Measurements from ENCODE around the gene ITPR1. TPM values are rescaled to one million over a fixed set of nuclear protein-coding genes. Genes with fewer than 3 reads are reported as not detected.

ITPR1 gene
- total and polyA plus RNA-seq, 2 experiments from 2014 or later: 1.4 to 2.5 TPM

DNA sequence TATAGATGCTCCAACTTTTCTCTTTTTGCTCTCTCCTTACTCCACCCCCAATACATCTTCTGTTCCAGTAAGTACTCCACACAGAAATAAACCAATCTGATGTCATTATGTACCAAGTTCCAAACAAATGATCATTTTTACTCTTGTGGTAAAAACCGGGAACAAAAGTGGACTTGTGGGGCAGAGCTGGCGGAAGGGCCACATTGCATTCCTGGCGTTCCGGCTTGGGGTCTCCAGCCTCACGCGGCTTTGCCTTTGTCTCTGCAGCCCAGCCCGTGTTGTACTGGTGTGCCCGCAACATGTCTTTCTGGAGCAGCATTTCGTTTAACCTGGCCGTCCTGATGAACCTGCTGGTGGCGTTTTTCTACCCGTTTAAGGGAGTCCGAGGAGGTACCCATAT, 301.6 kb downstream of the ITPR1 start:
- H3K4me3 ChIP-seq: no peak overlapping the region
- H3K4me1 ChIP-seq (ENCODE audit: insufficient read depth): no peaks in the 10 kb centered on the region
- no peaks in the 10 kb centered on the region for H3K79me2 ChIP-seq (ENCODE audit: insufficient read depth)
- no peak overlapping the region for H3K4me2 ChIP-seq (ENCODE audit: unreplicated experiment)
- H4K20me1 ChIP-seq (ENCODE audit: insufficient read depth): no peaks in the 10 kb centered on the region
- H3K9me3 ChIP-seq (ENCODE audit: low read depth): no peaks in the 10 kb centered on the region
- no peak overlapping the region for H3K27ac ChIP-seq
- no peaks in the 10 kb centered on the region for H3K27me3 ChIP-seq (replicated peaks; ENCODE audit: insufficient read depth)
- WGBS, 2 experiments (ENCODE audit: low coverage in 1 of 2, low lambda C conversion rate in 2 of 2, missing lambda C conversion rate in 2 of 2): 87 to 90% methylated on average over 13 of the region's 13 CpGs
- DNase-seq: no peak
- TF ChIP-seq EZH2 (IDR thresholded peaks at IDR 0.05; ENCODE audit: insufficient read depth, poor library complexity, severe bottlenecking): no peak
- no peak for TF ChIP-seq EZH2phosphoT487 (IDR thresholded peaks at IDR 0.05; ENCODE audit: insufficient read depth, low read depth)
- no peak overlapping the region for H2AFZ ChIP-seq
- in situ Hi-C loops (cut with MboI): no loop called here
- H3K9ac ChIP-seq: no peak overlapping the region
- no peaks in the 10 kb centered on the region for H3K36me3 ChIP-seq (ENCODE audit: low read depth)
- no peaks in the 10 kb centered on the region for H3K9me2 ChIP-seq (ENCODE audit: insufficient read depth)
- no peaks in the 10 kb centered on the region for H3F3A ChIP-seq (ENCODE audit: insufficient read depth)

- Histone ChIP-seq H3K27me3 (replicated peaks; ENCODE audit: insufficient read depth) (no peaks in the 10 kb centered on the region), H3K79me2 (ENCODE audit: insufficient read depth) (no peaks in the 10 kb centered on the region), H3K27ac (no peak overlapping the region), H3F3A (ENCODE audit: insufficient read depth) (no peaks in the 10 kb centered on the region), H3K36me3 (ENCODE audit: low read depth) (no peaks in the 10 kb centered on the region), H3K9ac (no peak overlapping the region), H3K4me1 (ENCODE audit: insufficient read depth) (no peaks in the 10 kb centered on the region), H3K9me3 (ENCODE audit: low read depth) (no peaks in the 10 kb centered on the region), H4K20me1 (ENCODE audit: insufficient read depth) (no peaks in the 10 kb centered on the region), H2AFZ (no peak overlapping the region), H3K4me2 (ENCODE audit: unreplicated experiment) (no peak overlapping the region), H3K9me2 (ENCODE audit: insufficient read depth) (no peaks in the 10 kb centered on the region), H3K4me3 (no peak overlapping the region)
- in situ Hi-C loops (cut with MboI): no loop called here
- no peak for DNase-seq
- 86 to 89% methylated on average over 7 of the region's 7 CpGs for WGBS, 2 experiments (ENCODE audit: low coverage in 1 of 2, low lambda C conversion rate in 2 of 2, missing lambda C conversion rate in 2 of 2)
- no peak for TF ChIP-seq EZH2phosphoT487 (IDR thresholded peaks at IDR 0.05; ENCODE audit: insufficient read depth, low read depth)
- no peak for TF ChIP-seq EZH2 (IDR thresholded peaks at IDR 0.05; ENCODE audit: insufficient read depth, poor library complexity, severe bottlenecking)
These were observed 302.8 kb downstream of the ITPR1 start for GRCh38 chr3:4795905-4796304.

GRCh38 chr3:4797201-4797705, 304.1 kb downstream of the ITPR1 start:
- in situ Hi-C loops (cut with MboI): no loop called here
- Histone ChIP-seq H3K27me3 (replicated peaks; ENCODE audit: insufficient read depth) (no peaks in the 10 kb centered on the region), H3K9ac (no peak overlapping the region), H4K20me1 (ENCODE audit: insufficient read depth) (no peaks in the 10 kb centered on the region), H2AFZ (no peak overlapping the region), H3F3A (ENCODE audit: insufficient read depth) (no peaks in the 10 kb centered on the region), H3K4me2 (ENCODE audit: unreplicated experiment) (no peak overlapping the region), H3K27ac (no peak overlapping the region), H3K4me3 (no peak overlapping the region), H3K9me3 (ENCODE audit: low read depth) (no peaks in the 10 kb centered on the region), H3K36me3 (ENCODE audit: low read depth) (no peaks in the 10 kb centered on the region), H3K79me2 (ENCODE audit: insufficient read depth) (no peaks in the 10 kb centered on the region), H3K4me1 (ENCODE audit: insufficient read depth) (no peaks in the 10 kb centered on the region), H3K9me2 (ENCODE audit: insufficient read depth) (no peaks in the 10 kb centered on the region)
- 73 to 81% methylated on average over 4 of the region's 4 CpGs for WGBS, 2 experiments (ENCODE audit: low coverage in 1 of 2, low lambda C conversion rate in 2 of 2, missing lambda C conversion rate in 2 of 2)
- peak; percentile 27 for DNase-seq
- TF ChIP-seq EZH2 (IDR thresholded peaks at IDR 0.05; ENCODE audit: insufficient read depth, poor library complexity, severe bottlenecking) (no peak), EZH2phosphoT487 (IDR thresholded peaks at IDR 0.05; ENCODE audit: insufficient read depth, low read depth) (no peak)

DNA sequence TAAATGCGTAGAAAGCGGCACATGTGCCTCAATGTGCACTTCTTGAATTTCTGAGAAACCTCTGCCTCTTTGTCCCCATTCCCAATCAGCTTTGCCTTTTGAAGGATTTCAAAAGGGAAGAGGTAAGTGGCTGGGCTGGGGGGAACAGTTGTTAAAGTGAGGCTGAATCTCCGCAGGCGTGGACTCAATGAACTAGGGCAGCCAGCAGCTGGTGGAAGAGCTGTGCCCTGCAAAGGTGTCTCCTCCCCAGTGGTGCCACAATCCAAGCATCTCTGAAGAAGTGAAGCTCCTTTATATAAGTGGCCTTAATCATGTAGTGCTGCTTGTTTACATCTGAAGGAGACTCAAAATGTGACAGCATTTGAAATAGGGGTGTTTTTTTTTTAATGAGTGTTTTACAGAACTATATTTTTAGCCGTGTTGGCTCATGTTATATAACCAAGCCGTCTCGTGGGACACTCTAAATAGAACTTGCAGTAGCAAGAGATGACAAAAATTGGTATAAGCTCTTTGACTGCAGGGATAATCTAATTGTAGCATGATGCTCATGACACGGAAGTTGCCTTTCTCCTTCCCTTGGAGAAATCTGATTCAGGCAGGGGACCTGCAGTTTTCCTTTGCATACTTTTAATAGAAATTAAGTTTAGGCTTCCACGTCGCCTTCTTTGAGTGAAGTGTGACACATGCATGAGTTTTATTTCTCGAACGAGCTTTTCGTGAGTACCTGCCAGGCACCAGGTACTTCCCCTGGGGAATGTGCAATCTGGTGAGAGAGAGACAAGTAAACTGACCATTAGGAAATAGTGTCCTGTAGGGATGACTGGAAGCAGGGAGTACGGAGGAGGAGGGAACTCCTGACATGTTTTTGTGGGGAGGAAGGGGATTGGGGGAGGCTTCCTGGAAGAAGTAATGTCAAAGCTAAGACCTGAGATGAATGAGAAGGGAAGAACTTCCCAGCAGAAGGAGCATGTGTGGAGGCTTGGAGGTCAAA, 306.4 kb downstream of the ITPR1 start:
- Histone ChIP-seq H3K36me3 (ENCODE audit: low read depth) (no peaks in the 10 kb centered on the region), H4K20me1 (ENCODE audit: insufficient read depth) (no peaks in the 10 kb centered on the region), H3K9ac (no peak overlapping the region), H3K4me1 (ENCODE audit: insufficient read depth) (no peaks in the 10 kb centered on the region), H3K79me2 (ENCODE audit: insufficient read depth) (no peaks in the 10 kb centered on the region), H2AFZ (no peak overlapping the region), H3K9me3 (ENCODE audit: low read depth) (no peaks in the 10 kb centered on the region), H3F3A (ENCODE audit: insufficient read depth) (no peaks in the 10 kb centered on the region), H3K27me3 (replicated peaks; ENCODE audit: insufficient read depth) (no peaks in the 10 kb centered on the region), H3K4me2 (ENCODE audit: unreplicated experiment) (no peak overlapping the region), H3K27ac (no peak overlapping the region), H3K9me2 (ENCODE audit: insufficient read depth) (no peaks in the 10 kb centered on the region), H3K4me3 (no peak overlapping the region)
- in situ Hi-C loops (cut with MboI): no loop called here
- 77 to 83% methylated on average over 14 of the region's 14 CpGs for WGBS, 2 experiments (ENCODE audit: low coverage in 1 of 2, low lambda C conversion rate in 2 of 2, missing lambda C conversion rate in 2 of 2)
- no peak for DNase-seq
- TF ChIP-seq EZH2phosphoT487 (IDR thresholded peaks at IDR 0.05; ENCODE audit: insufficient read depth, low read depth): no peak
- TF ChIP-seq EZH2 (IDR thresholded peaks at IDR 0.05; ENCODE audit: insufficient read depth, poor library complexity, severe bottlenecking): no peak
